Calu3 (cell line): ENCODE measurements around the gene RANBP3. TPM values are rescaled to one million over a fixed set of nuclear protein-coding genes. Genes with fewer than 3 reads are reported as not detected.

Experiments used
- BruUV-seq: library from RNA; stranded (reverse); fragments of 400-500 nt; replicated peaks from 2 replicates; lab custom pipeline; 2021; lab: Mats Ljungman, UMichigan
- CTCF ChIA-PET: fragments of 300-600 bp; sonication (Branson Sonifier 250); formaldehyde crosslinking; loops from one replicate; lab custom pipeline; 2022; ENCODE audit warnings: antibody characterized with exemption; lab: Charles Lee
- DNase-seq: peaks from one replicate; pipeline ENCODE4 v3.0.0; 2022
- H3K27ac Mint-ChIP-seq: one replicate; pipeline ENCODE4 v1.8.0; 2022; ENCODE audit warnings: mixed read lengths; ENCODE audit not compliant: unreplicated experiment
- H3K27me3 Mint-ChIP-seq: one replicate; pipeline ENCODE4 v1.8.0; 2022; ENCODE audit warnings: mixed read lengths; ENCODE audit not compliant: unreplicated experiment
- H3K36me3 Mint-ChIP-seq: one replicate; pipeline ENCODE4 v1.8.0; 2022; ENCODE audit warnings: mild to moderate bottlenecking, moderate library complexity, mixed read lengths; ENCODE audit not compliant: insufficient read depth, unreplicated experiment
- H3K4me1 Mint-ChIP-seq: one replicate; pipeline ENCODE4 v1.8.0; 2022; ENCODE audit warnings: mild to moderate bottlenecking, low read depth, mixed read lengths; ENCODE audit not compliant: unreplicated experiment
- H3K4me3 Mint-ChIP-seq: one replicate; pipeline ENCODE4 v1.8.0; 2022; ENCODE audit warnings: mild to moderate bottlenecking, low read depth, moderate library complexity, mixed read lengths; ENCODE audit not compliant: unreplicated experiment
- H3K9me3 Mint-ChIP-seq: one replicate; pipeline ENCODE4 v1.8.0; 2022; ENCODE audit warnings: low read depth, mixed read lengths; ENCODE audit not compliant: unreplicated experiment
- CTCF ChIP-seq: fragments of 200-600 bp; IDR thresholded peaks from one replicate; pipeline ENCODE4 v1.8.0; 2022; ENCODE audit warnings: antibody characterized with exemption; ENCODE audit not compliant: unreplicated experiment
- intact Hi-C: fragments of 100-400 bp; cut with micrococcal nuclease; formaldehyde crosslinking; loops from one replicate; pipeline ENCODE4 v1.10.0; 2022; ENCODE audit not compliant: unreplicated experiment
- total RNA-seq: library from RNA; stranded (reverse); gene quantifications from 2 replicates; pipeline ENCODE4 v1.2.3, GENCODE V29; 2022

The RANBP3 gene
- total RNA-seq, 1 experiment from 2014 or later = 58.4 TPM

GRCh38 chr19:5903056-5903623, 74.8 kb downstream of the RANBP3 start:
- peak overlapping the region; percentile 90 for H3K4me3 Mint-ChIP-seq
- peaks cover 8% of the 10 kb centered on the region for H3K4me1 Mint-ChIP-seq
- H3K27me3 Mint-ChIP-seq = no peaks in the 10 kb centered on the region
- intact Hi-C loops = no loop called here
- CTCF ChIA-PET = interaction anchor here (0.6 to 2.9 kb wide), 3 partner anchors 59 to 130 kb away, joined by 3 to 26 read pairs (median 12); partner anchors contain the start of gene NRTN
- TF ChIP-seq CTCF = no peak
- TSS peak; percentile 42 for BruUV-seq
- DNase-seq = no peak
- peaks cover 29% of the 10 kb centered on the region for H3K36me3 Mint-ChIP-seq
- H3K27ac Mint-ChIP-seq = peak overlapping the region; percentile 92
- no peaks in the 10 kb centered on the region for H3K9me3 Mint-ChIP-seq

DNA sequence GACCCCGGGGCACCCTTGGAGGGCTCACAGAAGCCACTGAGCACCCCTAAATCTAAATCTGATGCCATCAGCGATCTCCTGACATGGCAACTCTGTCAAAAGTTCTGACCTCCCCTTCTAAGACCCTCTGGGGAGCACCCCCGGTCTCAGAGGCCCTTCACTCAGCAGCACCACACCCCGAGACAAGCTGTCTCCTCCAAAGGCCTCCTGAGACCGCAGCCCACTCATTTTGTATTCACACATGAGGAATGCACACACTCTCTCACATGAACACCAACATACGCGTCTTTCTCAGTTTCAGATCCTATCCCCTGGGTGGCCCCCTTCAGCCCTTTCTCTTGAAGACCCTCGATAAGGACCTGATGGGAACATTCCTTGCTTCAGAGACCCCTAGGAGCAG, 77.0 kb downstream of the RANBP3 start:
- H3K4me3 Mint-ChIP-seq = no peak overlapping the region
- BruUV-seq = no TSS peak
- TF ChIP-seq CTCF = no peak
- DNase-seq = no peak
- no peaks in the 10 kb centered on the region for H3K27me3 Mint-ChIP-seq
- H3K36me3 Mint-ChIP-seq = peaks cover 25% of the 10 kb centered on the region
- no peaks in the 10 kb centered on the region for H3K9me3 Mint-ChIP-seq
- intact Hi-C loops = no loop called here
- H3K4me1 Mint-ChIP-seq = no peaks in the 10 kb centered on the region
- CTCF ChIA-PET = interaction anchor here (0.7 kb wide), 1 partner anchor 75 kb away, joined by 3 read pairs; no protein-coding TSS in a partner anchor
- H3K27ac Mint-ChIP-seq = no peak overlapping the region

- Mint-ChIP-seq H3K27ac (no peak overlapping the region), H3K36me3 (peaks cover 28% of the 10 kb centered on the region), H3K9me3 (no peaks in the 10 kb centered on the region), H3K4me1 (no peaks in the 10 kb centered on the region), H3K27me3 (no peaks in the 10 kb centered on the region), H3K4me3 (no peak overlapping the region)
- no peak for DNase-seq
- CTCF ChIA-PET = interaction anchor here (0.7 to 1.0 kb wide), 2 partner anchors 12 to 76 kb away, joined by 3 to 4 read pairs; no protein-coding TSS in a partner anchor
- no peak for TF ChIP-seq CTCF
- no TSS peak for BruUV-seq
- intact Hi-C loops = no loop called here
Measured at GRCh38 chr19:5899728-5900526, 78.0 kb downstream of the RANBP3 start.

DNA sequence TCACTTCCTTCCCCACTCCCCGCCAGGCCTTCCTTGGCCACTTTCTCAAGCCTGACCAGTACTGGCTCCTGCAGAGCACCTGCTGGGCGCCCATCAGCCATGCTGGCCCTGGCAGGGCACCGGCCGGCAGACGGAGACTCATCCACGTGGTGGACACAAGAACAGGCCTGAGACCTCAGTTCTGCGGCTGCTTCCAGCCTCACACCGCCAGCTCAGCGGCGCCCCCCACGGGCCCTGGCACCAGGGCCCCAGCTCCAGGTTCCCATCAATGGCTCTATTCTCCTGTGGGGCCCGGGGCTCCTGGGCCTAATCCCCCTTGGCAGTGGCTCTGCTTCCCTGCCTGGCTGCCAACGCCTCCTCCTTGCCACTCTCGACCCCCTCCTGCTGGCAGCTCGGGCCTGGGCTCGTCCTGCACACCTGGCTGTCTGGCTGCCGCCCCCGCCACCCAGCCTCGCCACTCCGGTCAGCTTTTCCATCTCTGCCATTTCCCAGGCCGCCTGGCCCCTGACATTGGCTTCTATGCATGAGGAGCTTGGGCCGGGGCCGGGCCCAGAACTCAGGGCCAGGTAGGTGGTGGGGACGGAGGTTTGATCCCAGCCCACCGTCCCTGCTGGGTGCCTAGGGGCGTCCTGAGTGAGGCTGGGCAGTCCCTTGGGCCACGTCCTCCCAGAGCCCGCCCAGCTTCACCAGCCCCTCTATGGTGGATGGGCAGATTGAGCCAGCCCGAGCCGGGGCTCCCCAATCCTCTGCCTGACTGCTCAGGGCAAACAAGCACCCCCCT, 80.6 kb downstream of the RANBP3 start:
- intact Hi-C loops = no loop called here
- CTCF ChIA-PET = no interaction called here
- no TSS peak for BruUV-seq
- no peak for TF ChIP-seq CTCF
- Mint-ChIP-seq H3K27ac (no peak overlapping the region), H3K36me3 (peaks cover 11% of the 10 kb centered on the region), H3K4me1 (no peaks in the 10 kb centered on the region), H3K9me3 (no peaks in the 10 kb centered on the region), H3K4me3 (no peak overlapping the region), H3K27me3 (no peaks in the 10 kb centered on the region)
- no peak for DNase-seq
